ENCODE data around the gene SMLR1. TPM values are rescaled to one million over a fixed set of nuclear protein-coding genes. Genes with fewer than 3 reads are reported as not detected.

The SMLR1 gene
- total and polyA plus RNA-seq, 2 donors (not counting 3 experiments of a cell fraction or from before 2014, with no cell fraction given) = not detected

GRCh38 chr6:130815200-130816071, 11.8 kb upstream of the SMLR1 start:
- dilution Hi-C loops (cut with MboI; ENCODE audit: extremely low pct_ligation_motif_present, low sequenced_read_pairs) = no loop called here
- H3K36me3 ChIP-seq (ENCODE audit: control insufficient read depth in 2 of 2, extremely low read depth in 1 of 2, insufficient read depth in 2 of 2, low read length in 2 of 2) = no peaks in the 10 kb centered on the region
- H3K9me1 ChIP-seq (replicated peaks; ENCODE audit: control insufficient read depth, extremely low read depth, insufficient read depth, low read length) = no peaks in the 10 kb centered on the region
- H3K4me3 ChIP-seq (replicated peaks in 1 of 3; ENCODE audit: insufficient read depth in 1 of 3, low read depth in 1 of 3, low read length in 3 of 3) = no peak overlapping the region
- H3K9ac ChIP-seq (replicated peaks; ENCODE audit: extremely low read depth, insufficient read depth, low read length) = no peak overlapping the region
- no TSS peak for BruUV-seq (replicated peaks)
- no peaks in the 10 kb centered on the region for H3K9me3 ChIP-seq (replicated peaks; ENCODE audit: control insufficient read depth, insufficient read depth, low read length)
- intact Hi-C loops (cut with micrococcal nuclease) = no loop called here
- CTCF ChIA-PET = interaction anchor here (1.3 kb wide), 1 partner anchor 10 kb away, joined by 3 read pairs; no protein-coding TSS in a partner anchor
- H3K4me2 ChIP-seq (ENCODE audit: insufficient read depth, low read length) = no peak overlapping the region
- H3K4me1 ChIP-seq (ENCODE audit: control insufficient read depth, extremely low read depth, insufficient read depth, low read length) = no peaks in the 10 kb centered on the region
- H2AFZ ChIP-seq (ENCODE audit: low read depth, low read length) = no peak overlapping the region
- FAIRE-seq (no peak), DNase-seq (ENCODE audit: low read depth, low spot score) (no peak)
- H3K27ac ChIP-seq (ENCODE audit: insufficient read depth, low read depth, low read length) = no peak overlapping the region
- no peaks in the 10 kb centered on the region for H3K79me2 ChIP-seq (ENCODE audit: control insufficient read depth, insufficient read depth, low read length)
- TF ChIP-seq FOS (IDR thresholded peaks at IDR 0.05; ENCODE audit: borderline replicate concordance, insufficient read depth, low read length) = no peak
- TF ChIP-seq POLR2AphosphoS5 (IDR thresholded peaks at IDR 0.05; ENCODE audit: insufficient read depth, low read depth, low read length) = no peak
- no peak for TF ChIP-seq CTCF (IDR thresholded peaks at IDR 0.05; ENCODE audit: extremely low read depth in 1 of 2, insufficient read depth in 1 of 2, low read depth in 1 of 2, low read length in 2 of 2)
- TF ChIP-seq JUN (IDR thresholded peaks at IDR 0.05; ENCODE audit: borderline replicate concordance, insufficient read depth, insufficient read length, low read depth) = no peak
- no peak for TF ChIP-seq EZH2 (IDR thresholded peaks at IDR 0.05; ENCODE audit: borderline replicate concordance, low read depth, low read length, severe bottlenecking)
- TF ChIP-seq GATA2 (IDR thresholded peaks at IDR 0.05; ENCODE audit: insufficient read depth, insufficient read length, low read depth, low read length) = no peak
- no peak for TF ChIP-seq MYC (IDR thresholded peaks at IDR 0.05; ENCODE audit: low read depth, low read length)
- TF ChIP-seq, protein P1, sequence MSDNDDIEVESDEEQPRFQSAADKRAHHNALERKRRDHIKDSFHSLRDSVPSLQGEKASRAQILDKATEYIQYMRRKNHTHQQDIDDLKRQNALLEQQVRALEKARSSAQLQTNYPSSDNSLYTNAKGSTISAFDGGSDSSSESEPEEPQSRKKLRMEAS (IDR thresholded peaks at IDR 0.05; ENCODE audit: insufficient read depth, insufficient read length) = no peak
- no peak for TF ChIP-seq POLR2A (IDR thresholded peaks at IDR 0.05; ENCODE audit: low read depth, low read length)
- POLR2A ChIA-PET = no interaction called here
- H4K20me1 ChIP-seq (replicated peaks; ENCODE audit: control insufficient read depth, extremely low read depth, insufficient read depth, low read length) = no peaks in the 10 kb centered on the region
- H3K27me3 ChIP-seq (ENCODE audit: control insufficient read depth in 2 of 2, insufficient read depth in 2 of 2, low read length in 2 of 2) = no peaks in the 10 kb centered on the region
